Thyroid gland (tissue), 4 donors: ENCODE data around the gene MCF2L.

Experiments used
- CTCF ChIP-seq, 6 experiments: fragments of 200-600 bp in 3 of 6; fragments of 450-650 bp in 3 of 6; sonication (generic) in 3 of 6; IDR thresholded peaks; one replicate each; pipeline ENCODE4 v1.5.1; 2016 to 2019; ENCODE audit warnings: antibody characterized with exemption in 6 of 6, mild to moderate bottlenecking in 2 of 6, inconsistent platforms in 1 of 6, moderate library complexity in 1 of 6
- POLR2A ChIP-seq, 2 donors: fragments of 450-650 bp; IDR thresholded peaks; one replicate each; pipeline ENCODE4 v1.6.1; 2017; ENCODE audit warnings: antibody characterized with exemption in 2 of 2, mild to moderate bottlenecking in 2 of 2, moderate library complexity in 1 of 2

GRCh38 chr13:112959206-112959605, 9.8 kb upstream of the MCF2L start:
- TF ChIP-seq CTCF (IDR thresholded peaks at IDR 0.05), result no peak
- no peak for TF ChIP-seq POLR2A (IDR thresholded peaks at IDR 0.05)
